Uterus (tissue), 4 donors: ENCODE results near the gene CCNF. TPM values are rescaled to one million over a fixed set of nuclear protein-coding genes. Genes with fewer than 3 reads are reported as not detected.

Experiments used
- DNase-seq, 2 donors: peaks; one replicate each; pipeline ENCODE4 v3.0.0-alpha.2; 2019 to 2020
- H3K27ac ChIP-seq, 2 donors: fragments of 200-600 bp; sonication (generic); 1 replicate in 1 of 2; 2 replicates in 1 of 2; pipeline ENCODE4 v1.5.1; 2016 to 2018
- H3K27me3 ChIP-seq, 2 donors: fragments of 200-600 bp; sonication (generic); one replicate each; pipeline ENCODE4 v1.5.1; 2018 to 2019; ENCODE audit warnings: control low read depth in 1 of 2
- H3K36me3 ChIP-seq, 2 donors: fragments of 200-600 bp; sonication (generic); one replicate each; pipeline ENCODE4 v1.5.1; 2019; ENCODE audit warnings: control low read depth in 1 of 2
- H3K4me1 ChIP-seq, 2 donors: fragments of 200-600 bp; sonication (generic); one replicate each; pipeline ENCODE4 v1.5.1; 2018 to 2019; ENCODE audit warnings: control low read depth in 1 of 2
- H3K4me3 ChIP-seq, 2 donors: fragments of 200-600 bp; sonication (generic); 1 replicate in 1 of 2; 2 replicates in 1 of 2; pipeline ENCODE4 v1.5.1; 2018 to 2019; ENCODE audit warnings: mild to moderate bottlenecking in 1 of 2
- H3K9me3 ChIP-seq, 2 donors: fragments of 200-600 bp; sonication (generic); one replicate each; pipeline ENCODE4 v1.5.1; 2019; ENCODE audit warnings: control low read depth in 1 of 2
- CTCF ChIP-seq, 4 experiments: fragments of 200-600 bp in 2 of 4; fragments of 450-650 bp in 2 of 4; sonication (generic) in 2 of 4; IDR thresholded peaks; one replicate each; pipeline ENCODE4 v1.5.1; 2016 to 2019; ENCODE audit warnings: antibody characterized with exemption in 4 of 4, mild to moderate bottlenecking in 2 of 4, moderate library complexity in 1 of 4
- POLR2A ChIP-seq, 2 donors: fragments of 450-650 bp; IDR thresholded peaks; one replicate each; pipeline ENCODE4 v1.6.1; 2016; ENCODE audit warnings: antibody characterized with exemption in 2 of 2, mild to moderate bottlenecking in 1 of 2, moderate library complexity in 1 of 2
- intact Hi-C: fragments of 100-400 bp; cut with DNase I; formaldehyde crosslinking; loops from one replicate; pipeline ENCODE4 v1.15.1; 2023; ENCODE audit warnings: low total_unique reads
- total RNA-seq, 4 donors: library from RNA; depleted of rRNA in 3 of 4; stranded (reverse); fragments of >200 nt in 3 of 4; gene quantifications; one replicate each; pipeline versions ENCODE4 v1.1.0 to v1.2.4, GENCODE V29; 2014 to 2023
- donor health status: DM: yes; HTN: yes; CAD: no.

The CCNF gene
- total RNA-seq, 4 donors from 2014 or later, result under 0.01 to 11.8 (median 1.9) TPM; not detected in 1

GRCh38 chr16:2457946-2458345 is 28.7 kb downstream of the CCNF start:
- Histone ChIP-seq H3K9me3 (no peaks in the 10 kb centered on the region), H3K36me3 (no peaks in the 10 kb centered on the region), H3K27ac (no peak overlapping the region), H3K4me3 (no peak overlapping the region), H3K27me3 (no peaks in the 10 kb centered on the region), H3K4me1 (peaks cover 0 to 6% of the 10 kb centered on the region in 2 donors)
- intact Hi-C loops, result no loop called here
- TF ChIP-seq CTCF (IDR thresholded peaks at IDR 0.05), result no peak
- TF ChIP-seq POLR2A (IDR thresholded peaks at IDR 0.05), result no peak
- DNase-seq, result no peak

DNA sequence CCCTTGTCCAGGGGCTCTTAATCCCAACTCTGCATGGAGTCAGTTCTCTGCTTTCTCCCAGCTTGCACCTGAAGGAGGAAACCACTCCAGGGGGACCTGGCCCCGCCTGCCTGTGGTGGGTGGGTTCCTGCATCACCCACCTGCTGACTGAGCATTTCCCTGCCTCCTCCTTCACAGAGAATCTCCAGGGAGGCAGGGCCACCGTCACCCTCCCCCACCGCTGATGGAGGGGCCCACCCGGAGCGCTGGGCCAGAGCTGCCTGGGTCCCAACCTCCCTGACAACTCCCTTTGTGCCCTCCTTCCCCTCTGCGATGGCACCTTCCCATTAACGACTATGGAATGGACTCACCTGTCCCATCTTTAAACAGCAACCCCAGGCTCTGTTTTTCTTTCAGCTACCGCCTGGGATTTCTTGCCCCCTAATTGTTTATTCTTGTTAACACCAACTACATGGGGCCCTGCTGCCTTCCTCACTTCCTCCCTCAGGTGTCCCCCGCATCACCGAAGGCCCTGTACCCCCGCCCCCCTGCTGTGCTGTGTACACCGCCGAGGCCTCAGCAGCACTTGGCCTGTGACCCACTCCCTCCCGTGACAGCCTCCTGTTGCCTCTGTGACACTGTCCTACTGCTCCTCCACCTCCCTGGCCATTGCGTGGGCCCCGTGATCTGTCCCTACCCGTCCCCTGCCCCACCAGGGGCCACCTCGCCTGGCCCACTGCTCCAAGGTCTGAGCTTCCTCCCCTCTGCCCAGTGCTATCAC is 29.8 kb downstream of the CCNF start:
- Histone ChIP-seq H3K4me3 (peak overlapping the region; percentile 46 to 56), H3K4me1 (peaks cover 0 to 6% of the 10 kb centered on the region in 2 donors), H3K27ac (peak overlapping the region; percentile 26 to 34), H3K9me3 (no peaks in the 10 kb centered on the region), H3K36me3 (no peaks in the 10 kb centered on the region), H3K27me3 (no peaks in the 10 kb centered on the region)
- no peak for DNase-seq
- intact Hi-C loops, result no loop called here
- no peak for TF ChIP-seq POLR2A (IDR thresholded peaks at IDR 0.05)
- TF ChIP-seq CTCF (IDR thresholded peaks at IDR 0.05), result no peak

GRCh38 chr16:2459647-2460390 is 30.6 kb downstream of the CCNF start, which contains the start of gene TEDC2:
Gene TEDC2, plus strand, starts transcription at chr16:2460109. Its CDS starts 36 bp downstream, at chr16:2460145.
- H3K36me3 ChIP-seq, result no peaks in the 10 kb centered on the region
- no peaks in the 10 kb centered on the region for H3K27me3 ChIP-seq
- peak within 1 kb of the TSS; percentile 46 to 56 for H3K4me3 ChIP-seq
- TF ChIP-seq CTCF (IDR thresholded peaks at IDR 0.05), result no peak
- no peak for TF ChIP-seq POLR2A (IDR thresholded peaks at IDR 0.05)
- intact Hi-C loops, result no loop called here
- peak; percentile 94 to 95 for DNase-seq
- no peaks in the 10 kb centered on the region for H3K9me3 ChIP-seq
- H3K4me1 ChIP-seq, result peaks cover 0 to 6% of the 10 kb centered on the region in 2 donors
- H3K27ac ChIP-seq, result peak within 1 kb of the TSS; percentile 26 to 34

DNA sequence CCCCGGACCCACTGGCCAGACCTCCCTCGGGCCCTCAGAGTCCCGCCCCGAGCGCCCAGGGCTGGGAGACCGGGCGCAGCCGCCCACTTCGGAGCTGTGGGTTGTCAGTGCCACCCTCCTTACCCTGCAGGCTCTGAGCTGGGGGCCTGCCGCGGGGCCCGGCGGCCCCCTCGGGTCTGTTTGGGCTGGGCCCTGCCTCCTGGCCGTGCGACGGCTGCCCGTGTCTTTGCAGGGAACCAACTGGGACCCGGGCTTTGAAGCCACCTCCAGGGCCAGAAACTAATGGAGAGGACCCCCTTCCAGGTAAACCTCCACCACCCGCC is 31.1 kb downstream of the CCNF start:
- DNase-seq, result no peak
- H3K4me3 ChIP-seq, result peak overlapping the region; percentile 46 to 56
- H3K27me3 ChIP-seq, result no peaks in the 10 kb centered on the region
- no peaks in the 10 kb centered on the region for H3K36me3 ChIP-seq
- H3K9me3 ChIP-seq, result no peaks in the 10 kb centered on the region
- intact Hi-C loops, result no loop called here
- TF ChIP-seq POLR2A (IDR thresholded peaks at IDR 0.05), result no peak
- no peak for TF ChIP-seq CTCF (IDR thresholded peaks at IDR 0.05)
- H3K4me1 ChIP-seq, result peaks cover 0 to 6% of the 10 kb centered on the region in 2 donors
- H3K27ac ChIP-seq, result no peak overlapping the region

GRCh38 chr16:2460916-2461315 is 31.7 kb downstream of the CCNF start:
- no peaks in the 10 kb centered on the region for H3K9me3 ChIP-seq
- H3K27me3 ChIP-seq, result no peaks in the 10 kb centered on the region
- H3K27ac ChIP-seq, result no peak overlapping the region
- no peak for DNase-seq
- H3K4me3 ChIP-seq, result no peak overlapping the region
- no peaks in the 10 kb centered on the region for H3K36me3 ChIP-seq
- TF ChIP-seq CTCF (IDR thresholded peaks at IDR 0.05) (no peak), POLR2A (IDR thresholded peaks at IDR 0.05) (no peak)
- peaks cover 0 to 6% of the 10 kb centered on the region in 2 donors for H3K4me1 ChIP-seq
- intact Hi-C loops, result no loop called here
